GM23248 (cell line): ENCODE data around the gene ELL2. TPM values are rescaled to one million over a fixed set of nuclear protein-coding genes. Genes with fewer than 3 reads are reported as not detected.

Experiments used
- DNase-seq: peaks from one replicate; pipeline ENCODE4 v3.0.0-alpha.2; 2015
- H2AFZ ChIP-seq: fragments of 200-600 bp; sonication (generic); 2 replicates; pipeline ENCODE4 v1.6.1; 2016; ENCODE audit warnings: antibody characterized with exemption
- H3F3A ChIP-seq: fragments of 200-600 bp; sonication (generic); 2 replicates; pipeline ENCODE4 v1.6.1; 2016; ENCODE audit warnings: mild to moderate bottlenecking, antibody characterized with exemption, mixed run types; ENCODE audit not compliant: insufficient read depth
- H3K27ac ChIP-seq: fragments of 200-600 bp; sonication (generic); 2 replicates; pipeline ENCODE4 v1.5.1; 2016; ENCODE audit warnings: mild to moderate bottlenecking
- H3K27me3 ChIP-seq: fragments of 200-600 bp; sonication (generic); replicated peaks from 2 replicates; pipeline ENCODE4 v1.6.1; 2016; ENCODE audit warnings: mild to moderate bottlenecking; ENCODE audit not compliant: insufficient read depth
- H3K36me3 ChIP-seq: fragments of 200-600 bp; sonication (generic); 2 replicates; pipeline ENCODE4 v1.6.1; 2016; ENCODE audit warnings: low read depth, mild to moderate bottlenecking
- H3K4me1 ChIP-seq: fragments of 200-600 bp; sonication (generic); 2 replicates; pipeline ENCODE4 v1.6.1; 2016; ENCODE audit warnings: mild to moderate bottlenecking; ENCODE audit not compliant: insufficient read depth
- H3K4me2 ChIP-seq: fragments of 200-600 bp; sonication (generic); one replicate; pipeline ENCODE4 v1.6.1; 2016; ENCODE audit warnings: mild to moderate bottlenecking; ENCODE audit not compliant: unreplicated experiment
- H3K4me3 ChIP-seq: fragments of 200-600 bp; sonication (generic); 2 replicates; pipeline ENCODE4 v1.5.1; 2016; ENCODE audit warnings: mild to moderate bottlenecking
- H3K79me2 ChIP-seq: fragments of 200-600 bp; sonication (generic); 2 replicates; pipeline ENCODE4 v1.6.1; 2016; ENCODE audit warnings: mild to moderate bottlenecking; ENCODE audit not compliant: insufficient read depth
- H3K9ac ChIP-seq: fragments of 200-600 bp; sonication (generic); 2 replicates; pipeline ENCODE4 v1.6.1; 2016; ENCODE audit warnings: mild to moderate bottlenecking
- H3K9me2 ChIP-seq: fragments of 200-600 bp; sonication (generic); 2 replicates; pipeline ENCODE4 v1.6.1; 2016; ENCODE audit warnings: mixed run types, mild to moderate bottlenecking, moderate library complexity; ENCODE audit not compliant: insufficient read depth
- H3K9me3 ChIP-seq: fragments of 200-600 bp; sonication (generic); one replicate; pipeline ENCODE4 v1.6.1; 2017; ENCODE audit warnings: low read depth
- H4K20me1 ChIP-seq: fragments of 200-600 bp; sonication (generic); 2 replicates; pipeline ENCODE4 v1.6.0; 2016; ENCODE audit not compliant: insufficient read depth
- EZH2 ChIP-seq: fragments of 200-600 bp; sonication (generic); IDR thresholded peaks from 2 replicates; pipeline ENCODE4 v1.6.1; 2018; ENCODE audit warnings: antibody characterized with exemption, mild to moderate bottlenecking; ENCODE audit not compliant: insufficient read depth, poor library complexity, severe bottlenecking
- EZH2phosphoT487 ChIP-seq: fragments of 200-600 bp; sonication (generic); IDR thresholded peaks from 2 replicates; pipeline ENCODE4 v1.6.1; 2018; ENCODE audit warnings: antibody characterized with exemption, moderate library complexity, mild to moderate bottlenecking, low read depth; ENCODE audit not compliant: insufficient read depth
- WGBS, 2 experiments: methylation state at CpG; one replicate each; pipeline ENCODE4 v1.1.6; 2015 to 2017; ENCODE audit warnings: low lambda C conversion rate in 2 of 2, low coverage in 1 of 2; ENCODE audit errors: missing lambda C conversion rate in 2 of 2; 5-methylcytosine and 5-hydroxymethylcytosine counted together
- in situ Hi-C: fragments of 300-500 bp; cut with MboI; formaldehyde crosslinking; loops from 2 replicates; pipeline ENCODE4 v1.15.0; 2020
- polyA plus RNA-seq: library from polyadenylated mRNA; unstranded; fragments of >200 nt; fragmentation: Nextera tagmentation; extraction: Ambion mirVana; gene quantifications from 2 replicates; pipeline ENCODE4 v1.2.1, GENCODE V29; 2016
- total RNA-seq: library from RNA; depleted of rRNA; stranded (reverse); fragments of >200 nt; shearing (Covaris generic); gene quantifications from 2 replicates; pipeline ENCODE4 v1.2.3, GENCODE V29; 2014

The ELL2 gene
- total and polyA plus RNA-seq, 2 experiments from 2014 or later: 159 to 243 TPM

DNA sequence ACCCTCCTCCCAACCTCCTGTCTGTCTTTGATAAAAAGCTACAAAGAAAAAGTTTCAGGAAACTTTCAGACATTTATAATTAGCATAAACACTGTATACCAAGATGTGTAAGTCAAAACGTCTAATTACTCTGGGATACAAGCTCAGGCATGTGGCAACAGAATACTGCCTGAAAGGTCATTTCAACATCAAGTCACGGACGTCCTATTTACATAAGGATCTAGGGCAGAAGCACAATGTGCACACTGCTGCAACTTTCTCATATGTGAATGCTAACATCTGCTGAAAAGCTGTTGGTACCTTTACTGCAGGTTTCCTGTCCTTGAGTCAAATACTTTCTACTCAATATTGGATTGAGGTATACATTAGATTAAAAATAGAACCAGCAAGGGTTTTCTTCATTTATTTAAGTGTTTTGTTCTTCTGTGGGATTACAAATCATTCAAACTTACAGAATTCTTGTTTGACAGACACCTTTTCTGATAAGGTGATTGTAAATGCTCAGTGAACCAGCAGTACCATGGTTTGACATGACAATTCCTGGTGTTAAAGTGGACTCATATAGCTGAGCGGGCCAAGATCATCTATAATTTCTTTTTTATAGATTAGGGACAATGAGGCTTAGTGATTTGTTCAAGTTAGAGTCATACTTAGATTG lies 36.8 kb downstream of the ELL2 start:
- Histone ChIP-seq H3K79me2 (peaks cover 98% of the 10 kb centered on the region), H2AFZ (no peak overlapping the region), H3K9me3 (no peaks in the 10 kb centered on the region), H3K27ac (peak overlapping the region; percentile 36), H3K4me3 (no peak overlapping the region), H3K9me2 (no peaks in the 10 kb centered on the region), H4K20me1 (peaks cover 46% of the 10 kb centered on the region), H3K36me3 (peaks cover 61% of the 10 kb centered on the region), H3F3A (peaks cover 95% of the 10 kb centered on the region), H3K4me2 (no peak overlapping the region), H3K27me3 (no peaks in the 10 kb centered on the region), H3K9ac (no peak overlapping the region), H3K4me1 (peaks cover 50% of the 10 kb centered on the region)
- no peak for DNase-seq
- in situ Hi-C loops: no loop called here
- TF ChIP-seq EZH2 (no peak), EZH2phosphoT487 (no peak)
- 77 to 81% methylated on average over 4 of the region's 4 CpGs for WGBS, 2 experiments

DNA sequence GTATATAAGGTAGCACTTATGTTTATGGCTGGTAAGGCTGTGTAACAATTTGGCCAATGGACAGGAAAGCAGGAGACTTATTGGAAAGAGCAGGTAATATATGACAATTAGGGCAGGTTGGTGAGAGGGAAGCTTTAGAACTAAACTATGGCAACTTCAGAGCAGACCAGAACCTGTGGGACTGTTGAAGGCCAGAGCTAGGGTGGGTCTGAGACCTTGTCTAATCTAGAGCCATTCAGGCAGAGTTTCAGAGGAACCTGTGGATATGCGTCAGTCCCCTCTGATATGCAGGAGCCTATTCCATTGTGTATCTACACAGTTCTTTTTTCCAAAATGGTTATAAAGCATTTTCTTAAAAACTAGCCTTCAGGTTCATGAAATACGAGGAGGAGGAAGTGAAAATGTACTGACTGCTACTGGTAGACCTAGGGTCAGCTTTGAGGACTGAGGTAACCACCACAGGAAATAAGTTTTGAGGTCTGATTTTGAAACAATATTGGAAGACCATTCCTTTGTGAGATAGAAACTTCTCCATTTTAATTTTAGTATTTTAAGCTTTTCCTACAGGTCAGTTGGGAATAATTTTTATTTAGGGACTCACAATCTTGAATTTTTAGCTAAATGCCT lies 37.6 kb downstream of the ELL2 start:
- Histone ChIP-seq H3K27ac (peak overlapping the region; percentile 36), H3K4me1 (peaks cover 53% of the 10 kb centered on the region), H4K20me1 (peaks cover 52% of the 10 kb centered on the region), H3K79me2 (peaks cover 98% of the 10 kb centered on the region), H3K9me3 (no peaks in the 10 kb centered on the region), H3K9me2 (no peaks in the 10 kb centered on the region), H3F3A (peaks cover 95% of the 10 kb centered on the region), H2AFZ (no peak overlapping the region), H3K27me3 (no peaks in the 10 kb centered on the region), H3K4me3 (no peak overlapping the region), H3K4me2 (no peak overlapping the region), H3K9ac (no peak overlapping the region), H3K36me3 (peaks cover 67% of the 10 kb centered on the region)
- DNase-seq: no peak
- in situ Hi-C loops: no loop called here
- TF ChIP-seq EZH2 (no peak), EZH2phosphoT487 (no peak)
- 91 to 100% methylated on average over 2 of the region's 2 CpGs for WGBS, 2 experiments

GRCh38 chr5:95922798-95923197 lies 38.9 kb downstream of the ELL2 start:
- Histone ChIP-seq H3K27me3 (no peaks in the 10 kb centered on the region), H3K4me2 (no peak overlapping the region), H3K9me2 (no peaks in the 10 kb centered on the region), H4K20me1 (peaks cover 47% of the 10 kb centered on the region), H3K9ac (no peak overlapping the region), H3K36me3 (peaks cover 72% of the 10 kb centered on the region), H3K9me3 (no peaks in the 10 kb centered on the region), H3K79me2 (peaks cover 98% of the 10 kb centered on the region), H2AFZ (no peak overlapping the region), H3K4me1 (peaks cover 57% of the 10 kb centered on the region), H3K27ac (peak overlapping the region; percentile 48), H3K4me3 (no peak overlapping the region), H3F3A (peaks cover 95% of the 10 kb centered on the region)
- no peak for TF ChIP-seq EZH2phosphoT487
- TF ChIP-seq EZH2: no peak
- 96 to 97% methylated on average over 3 of the region's 3 CpGs for WGBS, 2 experiments
- no peak for DNase-seq
- in situ Hi-C loops: no loop called here

DNA sequence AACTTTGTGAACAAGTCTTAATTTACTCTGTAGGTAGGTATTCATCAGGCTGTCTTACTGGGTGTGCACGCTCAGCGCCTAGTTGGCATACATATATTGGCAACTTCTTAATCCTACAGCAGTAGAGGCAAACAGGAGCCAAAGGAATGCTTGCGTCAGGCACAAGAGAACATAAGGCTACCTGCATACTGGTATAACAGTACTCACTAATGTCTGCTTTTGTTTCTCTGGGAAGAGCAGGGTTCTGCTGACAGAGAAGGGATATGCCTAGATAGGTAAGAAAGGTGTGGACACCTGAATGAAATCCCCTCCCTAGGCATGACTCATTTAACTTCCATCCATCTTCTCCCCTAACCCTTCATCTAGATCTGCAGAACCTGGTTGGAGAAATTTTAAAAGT lies 40.1 kb downstream of the ELL2 start:
- H3K9me2 ChIP-seq: no peaks in the 10 kb centered on the region

More for the DNA sequence above, 40.1 kb downstream of the ELL2 start:
- TF ChIP-seq EZH2phosphoT487 (no peak), EZH2 (no peak)
- 96 to 100% methylated on average over 3 of the region's 3 CpGs for WGBS, 2 experiments
- Histone ChIP-seq H4K20me1 (peaks cover 53% of the 10 kb centered on the region), H2AFZ (no peak overlapping the region), H3K9me3 (no peaks in the 10 kb centered on the region), H3K4me1 (peaks cover 70% of the 10 kb centered on the region), H3K4me2 (no peak overlapping the region), H3K27me3 (no peaks in the 10 kb centered on the region), H3K79me2 (peaks cover 100% of the 10 kb centered on the region), H3F3A (peaks cover 98% of the 10 kb centered on the region), H3K27ac (peak overlapping the region; percentile 48), H3K36me3 (peaks cover 78% of the 10 kb centered on the region), H3K4me3 (no peak overlapping the region), H3K9ac (no peak overlapping the region)
- in situ Hi-C loops: no loop called here
- no peak for DNase-seq
